GM10266 (cell line): ENCODE measurements around the gene ATXN1.

ENCODE experiments used
- DNase-seq: peaks from one replicate; pipeline ENCODE4 v3.0.0; 2012; ENCODE audit errors: extremely low spot score
- CTCF ChIP-seq: IDR thresholded peaks from 2 replicates; pipeline ENCODE4 v1.5.1; 2012; ENCODE audit warnings: mild to moderate bottlenecking, low read depth; ENCODE audit not compliant: control insufficient read depth, insufficient read depth; ENCODE audit errors: missing control alignments

ATXN1 gene

GRCh38 chr6:16576451-16577368 lies 184.6 kb downstream of the ATXN1 start:
- TF ChIP-seq CTCF = no peak
- DNase-seq = peak; percentile 32

GRCh38 chr6:16575655-16576054 lies 185.6 kb downstream of the ATXN1 start:
- no peak for DNase-seq
- no peak for TF ChIP-seq CTCF

GRCh38 chr6:16572943-16573342 lies 188.3 kb downstream of the ATXN1 start:
- TF ChIP-seq CTCF = no peak
- DNase-seq = no peak

- no peak for TF ChIP-seq CTCF
- DNase-seq = no peak
Observed at GRCh38 chr6:16572317-16572716, 188.9 kb downstream of the ATXN1 start.

- no peak for DNase-seq
- TF ChIP-seq CTCF = no peak
Observed at GRCh38 chr6:16570946-16571345, 190.3 kb downstream of the ATXN1 start.

- DNase-seq = no peak
Observed at GRCh38 chr6:16570221-16570553, 191.1 kb downstream of the ATXN1 start.

More at GRCh38 chr6:16570221-16570553, 191.1 kb downstream of the ATXN1 start:
- TF ChIP-seq CTCF = no peak
